SHP77 (cell line): ENCODE data around the gene CNEP1R1.

ENCODE experiments used
- DNase-seq, 2 experiments: peaks; one replicate each; lab custom pipeline; 2025; lab: John Stamatoyannopoulos, UW

Gene CNEP1R1

DNA sequence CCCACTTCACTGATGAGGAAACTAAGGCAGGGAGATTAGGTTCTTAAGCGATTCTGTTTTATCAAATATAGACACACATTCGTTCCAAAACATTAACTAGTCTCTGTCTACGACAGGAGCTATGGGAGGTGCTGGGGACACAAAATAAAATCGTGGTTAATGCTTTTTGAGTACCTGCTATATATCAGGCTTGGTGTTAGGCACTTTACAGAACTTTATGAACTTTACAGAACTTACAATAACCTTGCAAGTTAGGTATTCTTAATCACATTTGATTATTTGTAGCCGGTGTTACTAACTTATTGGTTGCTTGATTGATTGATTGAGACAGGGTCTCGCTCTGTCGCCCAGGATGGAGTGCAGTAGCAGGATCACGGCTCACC is 40.2 kb downstream of the CNEP1R1 start:
- no peak for DNase-seq

DNA sequence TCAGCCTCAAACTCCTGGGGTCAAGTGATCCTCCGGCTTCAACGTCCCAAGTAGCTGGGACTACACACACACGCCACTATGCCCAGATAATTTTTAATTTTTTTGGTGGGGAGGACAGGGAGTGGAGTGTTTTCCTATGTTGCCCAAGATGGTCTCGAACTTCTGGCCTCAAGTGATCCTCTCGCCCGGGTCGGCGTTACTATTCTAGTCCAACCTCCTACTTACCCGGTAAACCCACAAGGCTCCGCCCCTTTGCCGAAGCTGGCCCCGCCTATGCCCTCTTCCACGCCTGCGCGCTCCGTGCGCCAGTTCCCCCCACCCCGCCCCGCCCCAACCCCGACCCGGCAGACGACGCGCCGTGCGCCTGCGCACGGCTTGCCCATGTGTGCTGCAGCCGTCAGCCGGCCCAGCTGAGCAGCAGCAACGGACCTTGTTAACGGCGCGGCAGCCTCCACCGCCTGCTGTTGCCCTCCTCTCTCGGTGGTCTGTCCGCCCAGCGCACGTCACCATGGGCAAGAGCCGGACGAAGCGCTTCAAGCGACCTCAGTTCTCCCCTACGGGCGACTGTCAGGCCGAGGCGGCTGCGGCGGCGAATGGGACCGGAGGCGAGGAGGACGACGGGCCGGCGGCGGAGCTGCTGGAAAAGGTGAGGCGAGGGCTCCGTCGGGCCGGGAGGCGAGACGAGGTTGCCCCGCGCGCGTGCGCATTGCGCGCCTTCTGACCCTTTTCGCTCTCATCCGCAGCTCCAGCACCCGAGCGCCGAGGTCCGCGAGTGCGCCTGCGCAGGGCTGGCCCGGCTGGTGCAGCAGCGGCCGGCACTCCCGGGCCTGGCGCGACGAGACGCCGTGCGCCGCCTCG is 40.8 kb downstream of the CNEP1R1 start, which contains the start of gene HEATR3:
Gene HEATR3 (plus strand): TSS at position 347 of the 858 bp plus-strand sequence. CDS start 162 bp downstream, at position 509.
- DNase-seq, result peak; percentile 81 to 82

DNA sequence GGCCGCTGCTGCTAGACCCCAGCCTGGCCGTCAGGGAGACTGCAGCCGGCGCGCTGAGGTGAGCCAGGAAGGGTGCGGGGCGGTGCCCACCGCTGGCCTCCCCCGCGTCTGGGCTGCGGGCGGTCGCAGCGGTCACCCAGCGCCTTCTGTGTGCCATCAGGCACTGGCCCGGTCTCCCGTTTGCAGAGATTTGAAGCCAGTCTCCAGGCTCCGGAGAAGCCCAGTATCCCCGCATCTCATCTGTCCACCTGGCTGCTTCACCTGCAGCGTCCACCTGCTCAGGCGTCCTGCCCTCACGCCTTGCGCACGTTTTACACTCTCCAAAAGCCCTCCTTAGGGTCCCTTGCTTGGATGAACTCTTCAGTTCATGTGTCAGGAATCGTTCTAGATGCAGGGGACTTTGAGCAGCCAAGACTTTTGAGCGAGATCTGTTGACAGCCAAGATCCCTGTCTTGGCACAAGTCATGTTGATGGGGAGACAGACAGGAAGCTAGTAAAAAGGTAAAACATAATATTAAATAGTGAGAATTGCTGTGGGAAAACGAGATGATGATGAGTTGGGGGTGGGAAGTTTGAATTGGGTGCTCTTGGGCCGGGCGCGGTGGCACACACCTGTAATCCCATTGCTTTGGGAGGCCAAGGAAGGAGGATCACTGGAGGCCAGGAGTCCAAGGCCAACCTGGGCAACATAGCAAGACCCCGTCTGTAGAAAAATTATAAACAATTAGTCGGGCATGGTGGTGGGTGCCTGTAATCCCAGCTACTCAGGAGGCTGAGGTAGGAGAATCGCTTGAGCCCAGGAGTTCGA is 41.7 kb downstream of the CNEP1R1 start:
- DNase-seq, result no peak

DNA sequence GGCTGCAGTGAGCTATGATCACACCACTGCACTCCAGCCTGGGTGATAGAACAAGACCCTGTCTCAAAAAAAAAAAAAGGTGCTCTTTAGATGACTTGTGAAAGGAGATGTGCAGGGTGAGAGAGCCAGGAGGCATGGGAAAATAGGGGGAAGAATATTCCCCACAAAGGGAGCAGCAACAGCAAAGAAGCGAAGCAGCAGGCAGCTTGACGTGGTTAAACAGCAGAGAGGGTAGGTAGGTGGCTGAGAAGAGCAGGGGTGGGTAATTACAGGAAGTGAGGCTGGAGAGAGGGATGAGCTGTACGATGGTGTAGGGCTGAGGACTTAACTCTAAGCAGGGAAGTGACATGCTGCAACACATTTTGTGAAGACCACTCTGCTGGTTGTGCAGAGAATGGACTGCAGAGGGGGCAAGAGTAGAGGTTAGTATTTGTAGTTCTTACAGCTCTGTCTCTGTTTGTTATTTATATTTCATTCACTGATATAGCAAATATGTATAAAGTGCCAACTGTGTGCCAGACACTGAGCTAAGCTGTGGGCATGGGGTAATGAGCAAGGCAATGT is 42.3 kb downstream of the CNEP1R1 start:
- no peak for DNase-seq

DNA sequence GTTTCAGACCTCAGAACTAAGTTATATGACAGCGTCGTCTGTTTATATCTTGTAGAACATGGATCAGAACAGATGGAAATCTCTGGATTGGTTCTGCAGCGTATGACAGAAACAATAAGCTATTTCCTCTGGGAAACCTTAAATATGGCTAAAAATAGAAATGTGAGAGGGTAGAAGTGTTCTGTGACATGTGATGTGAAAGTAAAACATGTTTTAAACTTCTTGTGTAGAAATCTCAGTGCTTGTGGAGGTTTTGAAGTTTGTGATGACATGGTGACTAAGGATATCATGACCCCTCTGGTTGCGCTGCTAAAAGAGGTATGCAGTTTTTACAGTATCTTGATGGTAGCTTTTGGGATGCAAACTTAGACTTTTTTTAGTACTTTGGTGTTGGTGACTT is 43.5 kb downstream of the CNEP1R1 start:
- DNase-seq, result no peak

DNA sequence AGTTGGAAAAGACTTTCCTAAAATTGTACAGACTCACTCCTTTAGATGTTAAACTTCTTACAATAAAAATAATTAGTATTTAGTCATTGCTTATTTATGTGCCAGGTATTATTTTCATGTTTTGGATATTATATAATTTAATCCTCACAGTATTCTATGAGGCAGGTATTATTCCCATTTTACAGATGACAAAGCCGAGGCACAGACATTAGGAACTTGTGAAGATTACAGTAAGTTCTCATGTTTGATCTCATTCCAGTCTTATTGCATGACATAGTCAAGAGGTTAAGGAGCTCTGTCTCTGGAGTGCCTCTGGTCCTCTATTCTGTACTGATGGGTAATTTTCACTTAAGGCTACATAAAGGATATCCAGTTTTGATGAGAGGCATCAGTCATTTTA is 44.0 kb downstream of the CNEP1R1 start:
- no peak for DNase-seq

DNA sequence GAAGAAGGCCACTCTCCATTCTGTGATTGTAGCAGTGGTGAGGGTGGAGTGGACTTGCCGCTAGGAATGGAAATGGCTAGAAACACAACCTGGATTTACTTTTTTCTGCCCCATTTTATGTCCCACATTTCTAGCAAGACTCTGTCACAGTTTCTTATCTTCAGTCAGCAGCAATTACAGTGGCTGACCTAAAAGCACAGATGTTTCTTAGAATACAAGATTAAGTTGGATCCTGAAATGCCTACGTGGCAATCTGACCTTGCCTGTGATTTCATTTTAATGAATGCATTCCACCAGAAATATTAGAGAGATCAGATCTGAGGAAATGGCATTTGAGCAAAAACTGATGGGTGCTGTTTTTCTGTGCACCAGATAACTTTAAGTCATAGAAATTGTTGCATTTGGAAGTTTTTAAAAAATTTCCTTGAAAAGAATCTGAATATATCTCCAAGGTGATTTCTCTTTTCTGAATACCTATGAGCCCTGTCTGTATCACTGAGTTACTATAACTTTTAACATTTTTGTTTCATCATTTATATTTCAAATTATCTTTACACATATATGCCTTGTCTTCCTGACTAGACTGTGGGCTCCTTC is 46.1 kb downstream of the CNEP1R1 start:
- DNase-seq, result no peak

DNA sequence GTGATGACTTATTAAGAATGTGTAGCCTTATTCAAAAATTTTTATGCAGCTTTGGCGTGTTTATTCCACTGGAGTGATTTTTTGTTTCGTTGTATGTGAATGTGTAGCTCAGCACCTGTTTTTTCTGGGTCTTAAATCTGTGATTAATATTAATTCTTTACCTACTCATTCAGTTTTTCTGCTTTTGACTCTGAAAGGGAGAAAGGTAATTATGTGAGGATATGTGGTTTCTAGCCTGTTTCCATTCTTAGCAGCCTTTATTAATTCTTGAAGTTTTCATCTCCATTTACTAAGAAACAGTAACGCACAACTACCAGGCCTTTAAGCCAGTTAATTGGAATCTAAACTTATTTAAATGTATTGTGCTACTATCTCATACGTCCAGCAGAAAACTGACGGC is 47.7 kb downstream of the CNEP1R1 start:
- no peak for DNase-seq

DNA sequence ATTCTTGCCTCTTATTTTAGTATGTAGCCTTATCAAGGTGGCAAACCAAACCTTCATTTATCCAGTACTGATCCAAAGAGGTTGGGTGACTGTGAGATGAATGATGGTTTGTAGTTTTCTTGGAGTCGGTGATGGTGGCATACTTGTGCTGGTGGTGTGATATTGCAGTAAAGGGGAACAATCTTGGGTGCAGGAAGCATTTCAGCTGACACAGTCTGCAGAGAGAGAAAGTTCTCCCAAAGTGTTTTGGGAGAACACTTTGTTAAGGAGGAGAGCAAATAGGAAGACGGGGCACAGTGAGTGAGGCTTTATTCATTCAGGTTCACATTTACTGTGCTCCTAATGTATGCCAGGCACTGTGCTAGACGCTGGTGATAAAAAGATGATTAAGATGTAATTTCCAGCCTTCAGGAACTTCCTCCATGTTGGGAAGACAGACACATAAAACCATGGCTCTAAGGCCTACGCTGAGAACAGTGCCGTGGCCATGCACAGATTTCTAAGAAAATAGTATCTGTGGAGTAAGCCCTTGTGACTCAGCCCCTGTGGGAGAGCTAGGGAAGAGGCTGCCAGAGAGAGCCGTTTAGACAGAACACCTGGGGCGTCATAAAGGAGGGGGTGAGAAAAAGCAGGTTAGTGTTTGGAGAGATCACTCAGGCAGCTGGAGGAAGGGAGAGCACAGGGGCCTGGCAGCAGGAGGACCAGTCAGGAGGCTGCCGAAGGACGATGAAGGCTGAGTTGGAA is 54.5 kb downstream of the CNEP1R1 start:
- DNase-seq, result no peak

DNA sequence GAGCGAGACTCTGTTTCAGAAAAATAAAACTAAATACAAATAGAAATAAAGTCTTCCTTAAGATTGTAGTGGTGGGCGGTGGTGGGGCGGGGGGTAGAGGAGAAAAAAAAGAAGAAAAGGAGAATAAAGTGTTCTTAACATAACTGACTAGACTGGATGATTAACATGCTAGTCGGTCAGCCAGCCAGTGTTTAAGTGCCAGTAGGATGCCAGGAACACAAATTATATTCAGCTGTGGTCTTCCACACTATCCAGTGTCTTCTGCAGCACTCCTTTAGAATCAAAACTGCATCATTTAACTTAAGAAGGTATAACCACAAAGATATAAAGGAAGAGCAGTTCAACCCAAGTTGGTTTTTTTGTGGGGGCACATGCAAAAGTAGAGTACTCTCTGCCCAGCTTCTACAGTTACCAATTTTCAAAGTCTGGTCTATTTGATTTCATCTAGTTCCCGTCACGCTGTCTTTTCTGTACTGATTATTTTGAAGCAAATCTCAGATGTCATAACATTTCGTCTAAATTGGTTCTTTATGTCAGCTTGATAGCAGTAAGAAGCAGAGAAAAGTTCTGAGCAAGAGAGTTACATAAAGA is 56.5 kb downstream of the CNEP1R1 start:
- no peak for DNase-seq

DNA sequence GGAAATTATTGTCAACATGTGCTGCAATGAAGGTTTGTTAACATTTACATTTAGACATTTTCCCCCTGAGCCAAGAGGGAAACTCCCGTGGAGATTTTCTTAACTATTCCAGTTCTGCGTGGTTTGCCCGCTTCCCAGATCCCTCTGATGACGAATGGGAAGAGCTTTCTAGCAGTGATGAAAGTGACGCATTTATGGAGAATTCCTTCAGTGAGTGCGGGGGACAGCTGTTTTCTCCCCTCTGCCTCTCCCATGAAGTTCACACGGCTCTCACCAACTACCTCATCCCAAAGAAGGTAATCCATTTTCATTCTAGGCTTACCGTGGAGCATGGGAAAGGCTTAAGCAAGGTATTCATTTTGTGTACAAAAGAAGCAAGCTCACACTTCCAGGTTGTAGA is 59.0 kb downstream of the CNEP1R1 start:
- DNase-seq, result no peak

DNA sequence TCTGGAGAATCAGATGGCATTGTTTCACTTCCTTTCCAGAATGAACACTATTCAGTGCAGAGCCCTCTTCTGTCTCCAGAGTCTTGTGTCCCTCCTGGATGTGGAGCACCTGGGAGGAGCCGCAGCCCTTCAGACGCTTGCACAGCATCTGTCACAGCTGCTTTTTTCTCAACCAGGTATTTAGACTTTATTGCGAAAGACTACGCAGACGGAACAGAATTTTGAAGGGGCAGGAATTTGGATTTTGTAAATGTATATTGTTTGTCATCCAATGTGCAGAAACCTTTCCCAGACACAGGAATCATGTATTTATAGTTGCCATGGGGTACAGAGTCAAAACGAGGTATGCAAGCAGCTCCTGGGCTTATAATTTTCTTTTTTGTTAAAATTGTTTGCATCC is 61.2 kb downstream of the CNEP1R1 start:
- no peak for DNase-seq
